ENCODE measurements around the gene NR0B1. TPM values are rescaled to one million over a fixed set of nuclear protein-coding genes. Genes with fewer than 3 reads are reported as not detected.

NR0B1 gene, protein sequence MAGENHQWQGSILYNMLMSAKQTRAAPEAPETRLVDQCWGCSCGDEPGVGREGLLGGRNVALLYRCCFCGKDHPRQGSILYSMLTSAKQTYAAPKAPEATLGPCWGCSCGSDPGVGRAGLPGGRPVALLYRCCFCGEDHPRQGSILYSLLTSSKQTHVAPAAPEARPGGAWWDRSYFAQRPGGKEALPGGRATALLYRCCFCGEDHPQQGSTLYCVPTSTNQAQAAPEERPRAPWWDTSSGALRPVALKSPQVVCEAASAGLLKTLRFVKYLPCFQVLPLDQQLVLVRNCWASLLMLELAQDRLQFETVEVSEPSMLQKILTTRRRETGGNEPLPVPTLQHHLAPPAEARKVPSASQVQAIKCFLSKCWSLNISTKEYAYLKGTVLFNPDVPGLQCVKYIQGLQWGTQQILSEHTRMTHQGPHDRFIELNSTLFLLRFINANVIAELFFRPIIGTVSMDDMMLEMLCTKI
- not detected in 2 replicates for total RNA-seq (2012; rRNA removed)
- polyA plus RNA-seq (2012; rRNA removed): not detected in 2 replicates
- 0.09 and 0.10 TPM in 2 replicates for polyA plus RNA-seq (2012; cell fraction: cytosol; rRNA removed)
- polyA plus RNA-seq (2012; cell fraction: nucleus; rRNA removed; ENCODE audit: low replicate concordance): 0.06 and 0.09 TPM in 2 replicates
- Bru-seq, nascent RNA: percentile 11 among the genes with signal in this experiment
- not detected for BruChase-seq, experiment 1, labeled RNA remaining after a 6-hour chase
- not detected for BruChase-seq, experiment 2, labeled RNA remaining after a 2-hour chase
- long read RNA-seq: 0 reads

DNA sequence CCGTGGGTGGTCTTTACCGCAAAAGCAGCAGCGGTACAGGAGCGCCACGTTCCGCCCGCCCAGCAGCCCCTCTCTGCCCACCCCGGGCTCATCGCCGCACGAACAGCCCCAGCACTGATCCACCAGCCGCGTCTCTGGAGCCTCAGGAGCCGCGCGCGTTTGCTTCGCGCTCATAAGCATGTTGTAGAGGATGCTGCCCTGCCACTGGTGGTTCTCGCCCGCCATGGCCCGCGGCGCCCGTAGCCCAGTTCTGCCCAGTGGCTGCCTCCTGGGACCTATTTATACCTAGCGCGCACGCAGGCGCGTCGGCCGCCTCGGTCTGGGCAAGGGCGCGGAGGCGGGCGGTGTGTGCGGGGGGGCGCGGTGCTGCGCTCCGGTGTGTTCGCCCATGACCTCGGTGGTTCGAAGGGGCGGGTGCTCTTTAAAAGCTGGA is at the start of gene NR0B1:
Gene NR0B1, minus strand, starts transcription at position 252 of the 433 bp plus-strand sequence. Its CDS starts 27 bp downstream, at position 225.
- WGBS, 2 experiments (ENCODE audit: extremely low coverage in 2 of 2, insufficient read length in 1 of 2): 26% methylated on average over 13 of the region's 46 CpGs; no CpG with 5 or more reads in 1 of the 2 experiments
- no peak within 1 kb of the TSS for H2BK15ac ChIP-seq (ENCODE audit: low read depth, low read length)
- in situ Hi-C loops (cut with MboI; ENCODE audit: low sequenced_read_pairs) (no loop called here), dilution Hi-C loops (cut with HindIII; ENCODE audit: low sequenced_read_pairs, unreplicated experiment) (no loop called here), intact Hi-C loops (cut with micrococcal nuclease) (no loop called here)
- no peak within 1 kb of the TSS for H3K14ac ChIP-seq (replicated peaks; ENCODE audit: low read depth, low read length)
- ATAC-seq (ENCODE audit: low read depth) (peak; percentile 51), DNase-seq (no peak)
- no TSS peak for BruUV-seq (replicated peaks)
- H4K8ac ChIP-seq (ENCODE audit: low read depth in 2 of 2, low read length in 2 of 2): no peak within 1 kb of the TSS
- CTCF ChIA-PET: no interaction called here
- no peaks in the 10 kb centered on the region for H3K4me1 ChIP-seq (ENCODE audit: control insufficient read depth, insufficient read depth, low read length)
- TF ChIP-seq BHLHE40 (IDR thresholded peaks at IDR 0.05; ENCODE audit: low read depth, low read length) (no peak), NFE2L2 (IDR thresholded peaks at IDR 0.05; ENCODE audit: low read depth, low read length) (no peak), FOS (IDR thresholded peaks at IDR 0.05; ENCODE audit: low read depth, low read length) (no peak), MXI1 (IDR thresholded peaks at IDR 0.05; ENCODE audit: borderline replicate concordance, low read depth, low read length) (no peak), MAZ (IDR thresholded peaks at IDR 0.05; ENCODE audit: borderline replicate concordance, low read depth, low read length) (no peak), CHD1 (IDR thresholded peaks at IDR 0.05; ENCODE audit: low read depth, low read length) (no peak), MAFK (IDR thresholded peaks at IDR 0.05; ENCODE audit: low read depth, low read length) (no peak), POLR2A (IDR thresholded peaks at IDR 0.05; ENCODE audit: low read depth, low read length) (no peak), CEBPB (IDR thresholded peaks at IDR 0.05; ENCODE audit: low read depth, low read length) (no peak)
- TF ChIP-seq, protein P1, sequence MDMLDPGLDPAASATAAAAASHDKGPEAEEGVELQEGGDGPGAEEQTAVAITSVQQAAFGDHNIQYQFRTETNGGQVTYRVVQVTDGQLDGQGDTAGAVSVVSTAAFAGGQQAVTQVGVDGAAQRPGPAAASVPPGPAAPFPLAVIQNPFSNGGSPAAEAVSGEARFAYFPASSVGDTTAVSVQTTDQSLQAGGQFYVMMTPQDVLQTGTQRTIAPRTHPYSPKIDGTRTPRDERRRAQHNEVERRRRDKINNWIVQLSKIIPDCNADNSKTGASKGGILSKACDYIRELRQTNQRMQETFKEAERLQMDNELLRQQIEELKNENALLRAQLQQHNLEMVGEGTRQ (IDR thresholded peaks at IDR 0.05; ENCODE audit: low read depth, low read length): no peak
- TF ChIP-seq, protein P2, sequence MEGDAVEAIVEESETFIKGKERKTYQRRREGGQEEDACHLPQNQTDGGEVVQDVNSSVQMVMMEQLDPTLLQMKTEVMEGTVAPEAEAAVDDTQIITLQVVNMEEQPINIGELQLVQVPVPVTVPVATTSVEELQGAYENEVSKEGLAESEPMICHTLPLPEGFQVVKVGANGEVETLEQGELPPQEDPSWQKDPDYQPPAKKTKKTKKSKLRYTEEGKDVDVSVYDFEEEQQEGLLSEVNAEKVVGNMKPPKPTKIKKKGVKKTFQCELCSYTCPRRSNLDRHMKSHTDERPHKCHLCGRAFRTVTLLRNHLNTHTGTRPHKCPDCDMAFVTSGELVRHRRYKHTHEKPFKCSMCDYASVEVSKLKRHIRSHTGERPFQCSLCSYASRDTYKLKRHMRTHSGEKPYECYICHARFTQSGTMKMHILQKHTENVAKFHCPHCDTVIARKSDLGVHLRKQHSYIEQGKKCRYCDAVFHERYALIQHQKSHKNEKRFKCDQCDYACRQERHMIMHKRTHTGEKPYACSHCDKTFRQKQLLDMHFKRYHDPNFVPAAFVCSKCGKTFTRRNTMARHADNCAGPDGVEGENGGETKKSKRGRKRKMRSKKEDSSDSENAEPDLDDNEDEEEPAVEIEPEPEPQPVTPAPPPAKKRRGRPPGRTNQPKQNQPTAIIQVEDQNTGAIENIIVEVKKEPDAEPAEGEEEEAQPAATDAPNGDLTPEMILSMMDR (conservative IDR thresholded peaks at IDR 0.05; ENCODE audit: low read depth, low read length): no peak
- no peak within 1 kb of the TSS for H2BK5ac ChIP-seq (ENCODE audit: low read depth, low read length, poor library complexity, severe bottlenecking)
- H2AK9ac ChIP-seq (replicated peaks; ENCODE audit: low read depth, low read length, poor library complexity): no peak within 1 kb of the TSS
- no peak within 1 kb of the TSS for H3K9ac ChIP-seq (ENCODE audit: low read depth, low read length)
- no peak within 1 kb of the TSS for H3K27ac ChIP-seq (ENCODE audit: insufficient read depth, low read length)
- H3K79me1 ChIP-seq (ENCODE audit: low read depth in 1 of 2, low read length in 2 of 2): no peaks in the 10 kb centered on the region
- H3K23ac ChIP-seq (ENCODE audit: low read depth, low read length): no peak within 1 kb of the TSS
- H4K5ac ChIP-seq (ENCODE audit: low read depth, low read length): no peak within 1 kb of the TSS
- H3K4me3 ChIP-seq (ENCODE audit: insufficient read depth, low read depth, low read length): no peak within 1 kb of the TSS
- H2AFZ ChIP-seq (replicated peaks; ENCODE audit: low read length, poor library complexity): peak within 1 kb of the TSS; percentile 75
- no peak within 1 kb of the TSS for H4K91ac ChIP-seq (ENCODE audit: insufficient read depth, low read depth, low read length)
- H3K9me3 ChIP-seq (ENCODE audit: control insufficient read depth, insufficient read depth, low read length): no peaks in the 10 kb centered on the region
- no peaks in the 10 kb centered on the region for H3K9me1 ChIP-seq (ENCODE audit: insufficient read depth, low read length)
- no peak within 1 kb of the TSS for H3K4ac ChIP-seq (ENCODE audit: low read depth, low read length)
- no peaks in the 10 kb centered on the region for H4K20me1 ChIP-seq (ENCODE audit: insufficient read depth, low read length)
- no peak within 1 kb of the TSS for H2BK20ac ChIP-seq (ENCODE audit: low read depth, low read length)
- H3K18ac ChIP-seq (ENCODE audit: low read depth, low read length): no peak within 1 kb of the TSS
- no peak within 1 kb of the TSS for H2BK120ac ChIP-seq (ENCODE audit: low read depth, low read length)
- no peak within 1 kb of the TSS for H2AK5ac ChIP-seq (ENCODE audit: low read depth, low read length)
- no peak within 1 kb of the TSS for H3K56ac ChIP-seq (ENCODE audit: extremely low read depth, insufficient read depth, low read length)
- H3K36me3 ChIP-seq (ENCODE audit: control insufficient read depth, insufficient read depth, low read length): no peaks in the 10 kb centered on the region
- H3K4me2 ChIP-seq (ENCODE audit: low read depth, low read length): peak within 1 kb of the TSS; percentile 28; the same call in 1 of the 2 replicates
- peaks cover 13% of the 10 kb centered on the region for H3K27me3 ChIP-seq (ENCODE audit: control insufficient read depth, insufficient read depth, low read length)
- POLR2A ChIA-PET (ENCODE audit: unreplicated experiment): no interaction called here
